ENCODE data around the gene SMCO4. TPM values are rescaled to one million over a fixed set of nuclear protein-coding genes. Genes with fewer than 3 reads are reported as not detected.

Gene SMCO4
- total RNA-seq, 1 donor from 2014 or later, result 33.7 TPM

GRCh38 chr11:93529707-93530467, 13.3 kb downstream of the SMCO4 start:
- peak; percentile 74 for DNase-seq
- Mint-ChIP-seq H3K9me3 (no peaks in the 10 kb centered on the region), H3K27ac (peak overlapping the region; percentile 82), H3K4me3 (peak overlapping the region; percentile 56), H3K27me3 (no peaks in the 10 kb centered on the region), H3K4me1 (peaks cover 71% of the 10 kb centered on the region), H3K36me3 (ENCODE audit: low read depth) (peaks cover 3% of the 10 kb centered on the region)
- intact Hi-C loops (cut with micrococcal nuclease), result loop anchor here (1.0 kb wide), 1 partner anchor 12 kb away; no protein-coding TSS in a partner anchor

- intact Hi-C loops (cut with micrococcal nuclease), result no loop called here
- Mint-ChIP-seq H3K4me3 (peak overlapping the region; percentile 39), H3K27ac (peak overlapping the region; percentile 70), H3K36me3 (ENCODE audit: low read depth) (peaks cover 3% of the 10 kb centered on the region), H3K9me3 (no peaks in the 10 kb centered on the region), H3K4me1 (peaks cover 77% of the 10 kb centered on the region), H3K27me3 (no peaks in the 10 kb centered on the region)
- no peak for DNase-seq
Observed at GRCh38 chr11:93528757-93529645, 14.2 kb downstream of the SMCO4 start.

- H3K4me1 Mint-ChIP-seq, result peaks cover 81% of the 10 kb centered on the region
- H3K27ac Mint-ChIP-seq, result peak overlapping the region; percentile 62
Observed at GRCh38 chr11:93528252-93528651, 14.9 kb downstream of the SMCO4 start.

GRCh38 chr11:93526641-93527583, 16.3 kb downstream of the SMCO4 start:
- H3K4me1 Mint-ChIP-seq, result peaks cover 83% of the 10 kb centered on the region
- intact Hi-C loops (cut with micrococcal nuclease), result loop anchor here (2.0 kb wide), 1 partner anchor 14 kb away; no protein-coding TSS in a partner anchor
- no peak for DNase-seq
- H3K27ac Mint-ChIP-seq, result peak overlapping the region; percentile 57
- H3K27me3 Mint-ChIP-seq, result no peaks in the 10 kb centered on the region
- H3K9me3 Mint-ChIP-seq, result no peaks in the 10 kb centered on the region
- H3K36me3 Mint-ChIP-seq (ENCODE audit: low read depth), result peaks cover 9% of the 10 kb centered on the region
- peak overlapping the region; percentile 8 for H3K4me3 Mint-ChIP-seq

More at GRCh38 chr11:93528252-93528651, 14.9 kb downstream of the SMCO4 start:
- H3K27me3 Mint-ChIP-seq, result no peaks in the 10 kb centered on the region
- peaks cover 5% of the 10 kb centered on the region for H3K36me3 Mint-ChIP-seq (ENCODE audit: low read depth)
- H3K4me3 Mint-ChIP-seq, result no peak overlapping the region
- intact Hi-C loops (cut with micrococcal nuclease), result no loop called here
- DNase-seq, result no peak
- H3K9me3 Mint-ChIP-seq, result no peaks in the 10 kb centered on the region

GRCh38 chr11:93526346-93526633, 16.9 kb downstream of the SMCO4 start:
- peaks cover 85% of the 10 kb centered on the region for H3K4me1 Mint-ChIP-seq
- H3K9me3 Mint-ChIP-seq, result no peaks in the 10 kb centered on the region
- no peaks in the 10 kb centered on the region for H3K27me3 Mint-ChIP-seq
- H3K27ac Mint-ChIP-seq, result peak overlapping the region; percentile 69
- no peak overlapping the region for H3K4me3 Mint-ChIP-seq
- intact Hi-C loops (cut with micrococcal nuclease), result loop anchor here (2.0 kb wide), 1 partner anchor 13 kb away; no protein-coding TSS in a partner anchor
- peaks cover 9% of the 10 kb centered on the region for H3K36me3 Mint-ChIP-seq (ENCODE audit: low read depth)
- DNase-seq, result no peak

- Mint-ChIP-seq H3K36me3 (ENCODE audit: low read depth) (peaks cover 9% of the 10 kb centered on the region), H3K9me3 (no peaks in the 10 kb centered on the region), H3K4me1 (peaks cover 85% of the 10 kb centered on the region), H3K4me3 (peak overlapping the region; percentile 55), H3K27ac (peak overlapping the region; percentile 69), H3K27me3 (no peaks in the 10 kb centered on the region)
- intact Hi-C loops (cut with micrococcal nuclease), result loop anchor here (2.0 kb wide), 1 partner anchor 13 kb away; no protein-coding TSS in a partner anchor
- no peak for DNase-seq
Observed at GRCh38 chr11:93525601-93526345, 17.4 kb downstream of the SMCO4 start.

GRCh38 chr11:93524858-93525257, 18.3 kb downstream of the SMCO4 start:
- peaks cover 85% of the 10 kb centered on the region for H3K4me1 Mint-ChIP-seq
- peaks cover 9% of the 10 kb centered on the region for H3K36me3 Mint-ChIP-seq (ENCODE audit: low read depth)
- H3K9me3 Mint-ChIP-seq, result no peaks in the 10 kb centered on the region
- H3K27me3 Mint-ChIP-seq, result no peaks in the 10 kb centered on the region
- no peak for DNase-seq
- peak overlapping the region; percentile 83 for H3K27ac Mint-ChIP-seq
- intact Hi-C loops (cut with micrococcal nuclease), result no loop called here
- peak overlapping the region; percentile 53 for H3K4me3 Mint-ChIP-seq

GRCh38 chr11:93524173-93524536, 19.0 kb downstream of the SMCO4 start:
- Mint-ChIP-seq H3K4me3 (peak overlapping the region; percentile 53), H3K27me3 (no peaks in the 10 kb centered on the region), H3K36me3 (ENCODE audit: low read depth) (peaks cover 9% of the 10 kb centered on the region), H3K4me1 (peaks cover 86% of the 10 kb centered on the region), H3K9me3 (no peaks in the 10 kb centered on the region), H3K27ac (peak overlapping the region; percentile 83)
- DNase-seq, result no peak
- intact Hi-C loops (cut with micrococcal nuclease), result no loop called here

- H3K9me3 Mint-ChIP-seq, result no peaks in the 10 kb centered on the region
- no peaks in the 10 kb centered on the region for H3K27me3 Mint-ChIP-seq
- H3K4me3 Mint-ChIP-seq, result peak overlapping the region; percentile 57
- H3K4me1 Mint-ChIP-seq, result peaks cover 69% of the 10 kb centered on the region
- peaks cover 13% of the 10 kb centered on the region for H3K36me3 Mint-ChIP-seq (ENCODE audit: low read depth)
- intact Hi-C loops (cut with micrococcal nuclease), result no loop called here
- peak; percentile 73 for DNase-seq
- peak overlapping the region; percentile 56 for H3K27ac Mint-ChIP-seq
Observed at GRCh38 chr11:93520726-93521509, 22.3 kb downstream of the SMCO4 start.

- no peak for DNase-seq
- Mint-ChIP-seq H3K4me3 (no peak overlapping the region), H3K9me3 (no peaks in the 10 kb centered on the region), H3K27me3 (no peaks in the 10 kb centered on the region), H3K27ac (no peak overlapping the region), H3K4me1 (peaks cover 58% of the 10 kb centered on the region), H3K36me3 (ENCODE audit: low read depth) (peaks cover 10% of the 10 kb centered on the region)
- intact Hi-C loops (cut with micrococcal nuclease), result no loop called here
Observed at GRCh38 chr11:93519179-93519578, 24.0 kb downstream of the SMCO4 start.

- peaks cover 54% of the 10 kb centered on the region for H3K4me1 Mint-ChIP-seq
Observed at GRCh38 chr11:93518081-93518480, 25.1 kb downstream of the SMCO4 start.

GRCh38 chr11:93517611-93518010, 25.6 kb downstream of the SMCO4 start:
- Mint-ChIP-seq H3K9me3 (no peaks in the 10 kb centered on the region), H3K4me1 (peaks cover 54% of the 10 kb centered on the region), H3K4me3 (no peak overlapping the region), H3K27ac (no peak overlapping the region), H3K27me3 (no peaks in the 10 kb centered on the region), H3K36me3 (ENCODE audit: low read depth) (peaks cover 4% of the 10 kb centered on the region)
- intact Hi-C loops (cut with micrococcal nuclease), result no loop called here
- no peak for DNase-seq

More at GRCh38 chr11:93518081-93518480, 25.1 kb downstream of the SMCO4 start:
- Mint-ChIP-seq H3K4me3 (no peak overlapping the region), H3K27me3 (no peaks in the 10 kb centered on the region), H3K27ac (no peak overlapping the region), H3K36me3 (ENCODE audit: low read depth) (peaks cover 7% of the 10 kb centered on the region), H3K9me3 (no peaks in the 10 kb centered on the region)
- no peak for DNase-seq
- intact Hi-C loops (cut with micrococcal nuclease), result no loop called here

Measured in activated CD4-positive, alpha-beta T cell treated with anti-CD3 and anti-CD28 coated beads, Interleukin-2, amount 10 ng/mL, durations not matched to agents 24 days and 14 days (primary cell).